ENCODE measurements around the gene COL6A6.

Gene COL6A6

GRCh38 chr3:130516645-130517512, at the start of gene COL6A6:
Gene COL6A6 (plus strand): TSS chr3:130517177. CDS start chr3:130560365, 43,188 bp downstream.
- DNase-seq (ENCODE audit: extremely low spot score) = peak; percentile 36
- POLR2A ChIA-PET = no interaction called here
- CTCF ChIA-PET = no interaction called here
- no peak for TF ChIP-seq SUZ12 (IDR thresholded peaks at IDR 0.05)
- TF ChIP-seq L3MBTL2 (conservative IDR thresholded peaks at IDR 0.05) = no peak; the same call in 1 of the 2 replicates
- no peak for TF ChIP-seq FOXM1 (IDR thresholded peaks at IDR 0.05; ENCODE audit: borderline replicate concordance)
- no peak for TF ChIP-seq ELF4 (IDR thresholded peaks at IDR 0.05)
- no peak for TF ChIP-seq CTBP1 (IDR thresholded peaks at IDR 0.05; ENCODE audit: borderline replicate concordance)
- TF ChIP-seq SP1 (IDR thresholded peaks at IDR 0.05) = no peak
- TF ChIP-seq ZNF384 (IDR thresholded peaks at IDR 0.05) = no peak
- no peak for TF ChIP-seq FOXK2 (IDR thresholded peaks at IDR 0.05)
- TF ChIP-seq NFRKB (IDR thresholded peaks at IDR 0.05) = no peak

- ChIA-PET POLR2A (no interaction called here), CTCF (no interaction called here)
- no peak for DNase-seq (ENCODE audit: extremely low spot score)
- no peak for TF ChIP-seq SUZ12 (IDR thresholded peaks at IDR 0.05)
- no peak for TF ChIP-seq HDGF (IDR thresholded peaks at IDR 0.05; ENCODE audit: borderline replicate concordance)
- no peak for TF ChIP-seq ZNF384 (IDR thresholded peaks at IDR 0.05)
- TF ChIP-seq LEF1 (IDR thresholded peaks at IDR 0.05; ENCODE audit: borderline replicate concordance) = no peak
- no peak for TF ChIP-seq CTBP1 (IDR thresholded peaks at IDR 0.05; ENCODE audit: borderline replicate concordance)
- no peak for TF ChIP-seq FOXA1 (IDR thresholded peaks at IDR 0.05)
- no peak for TF ChIP-seq L3MBTL2 (conservative IDR thresholded peaks at IDR 0.05)
- no peak for TF ChIP-seq FOXK2 (IDR thresholded peaks at IDR 0.05)
- no peak for TF ChIP-seq BHLHE40 (IDR thresholded peaks at IDR 0.05; ENCODE audit: borderline replicate concordance)
- no peak for TF ChIP-seq PKNOX1 (IDR thresholded peaks at IDR 0.05)
- TF ChIP-seq ARNT (IDR thresholded peaks at IDR 0.05) = no peak
- no peak for TF ChIP-seq ELF4 (IDR thresholded peaks at IDR 0.05)
- no peak for TF ChIP-seq SP1 (IDR thresholded peaks at IDR 0.05)
- no peak for TF ChIP-seq TARDBP (IDR thresholded peaks at IDR 0.05)
- TF ChIP-seq FOXM1 (IDR thresholded peaks at IDR 0.05; ENCODE audit: borderline replicate concordance) = no peak
Measured at GRCh38 chr3:130468311-130468710, 48.7 kb upstream of the COL6A6 start.

DNA sequence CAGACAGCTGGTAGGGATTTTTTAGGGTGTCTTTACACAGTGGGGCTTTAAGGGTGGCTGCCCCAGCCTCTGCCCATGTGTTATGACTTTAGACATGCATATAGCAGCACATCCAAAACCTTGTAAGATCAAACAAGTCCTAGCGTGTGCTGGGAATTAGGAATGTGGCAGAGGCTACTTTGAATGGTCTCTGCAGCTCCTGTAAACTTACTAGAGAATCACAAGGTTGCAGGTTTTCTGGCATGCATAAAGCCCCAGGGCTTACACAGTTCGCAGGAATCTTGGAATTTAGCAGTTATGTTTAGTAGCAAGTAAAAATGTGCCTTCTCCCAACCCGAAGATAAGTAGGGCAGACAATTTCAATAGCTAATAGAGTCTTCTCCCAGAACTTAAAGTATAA, 46.9 kb upstream of the COL6A6 start:
- POLR2A ChIA-PET = no interaction called here
- TF ChIP-seq SP1 (IDR thresholded peaks at IDR 0.05) (no peak), ELF4 (IDR thresholded peaks at IDR 0.05) (no peak)
- CTCF ChIA-PET = no interaction called here
- no peak for DNase-seq (ENCODE audit: extremely low spot score)

DNA sequence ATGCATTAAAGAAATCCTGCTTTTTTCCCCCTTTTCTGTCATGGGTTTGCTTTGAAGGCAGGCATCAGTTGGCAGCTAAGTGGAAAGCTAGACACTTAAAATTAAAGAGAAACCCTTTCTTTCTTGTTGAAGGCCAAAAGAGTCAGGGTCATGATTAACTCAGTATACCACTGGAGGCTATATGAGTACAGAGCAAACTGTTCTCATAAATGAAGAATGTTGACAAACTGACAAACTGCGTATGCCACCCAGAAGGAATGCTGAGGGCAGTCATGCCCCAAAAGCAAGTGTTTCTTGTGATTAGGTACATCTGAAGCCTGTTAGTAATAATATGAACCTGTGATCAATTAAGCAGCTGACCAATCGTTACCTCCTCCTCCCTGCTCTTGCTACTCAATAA, 43.6 kb upstream of the COL6A6 start:
- CTCF ChIA-PET = no interaction called here
- DNase-seq (ENCODE audit: extremely low spot score) = no peak
- POLR2A ChIA-PET = no interaction called here
- TF ChIP-seq PKNOX1 (IDR thresholded peaks at IDR 0.05) (no peak), BHLHE40 (IDR thresholded peaks at IDR 0.05; ENCODE audit: borderline replicate concordance) (no peak), ZNF384 (IDR thresholded peaks at IDR 0.05) (no peak), L3MBTL2 (conservative IDR thresholded peaks at IDR 0.05) (no peak), FOXM1 (IDR thresholded peaks at IDR 0.05; ENCODE audit: borderline replicate concordance) (no peak), NFRKB (IDR thresholded peaks at IDR 0.05) (no peak)

DNA sequence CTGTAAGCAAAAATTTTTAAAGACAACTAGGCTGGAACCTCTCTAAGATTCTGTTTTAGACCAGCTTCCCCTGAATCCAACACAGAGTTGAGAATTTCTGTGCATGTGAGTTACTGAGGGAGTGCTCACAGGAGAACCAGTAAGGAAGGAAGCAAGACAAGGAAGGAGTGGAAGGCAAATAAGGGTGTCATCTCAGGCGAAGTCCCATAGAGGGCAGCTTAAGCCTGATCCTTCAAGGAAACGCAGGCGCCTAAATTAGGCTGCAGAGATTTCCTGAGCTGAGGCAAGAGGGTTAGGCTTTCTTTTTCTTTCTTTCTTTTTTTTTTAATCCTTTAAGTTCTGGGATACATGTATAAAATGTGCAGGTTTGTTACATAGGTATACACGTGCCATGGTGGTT, 36.2 kb upstream of the COL6A6 start:
- POLR2A ChIA-PET = no interaction called here
- DNase-seq (ENCODE audit: extremely low spot score) = peak; percentile 72
- TF ChIP-seq ZNF384 (IDR thresholded peaks at IDR 0.05) (no peak), L3MBTL2 (conservative IDR thresholded peaks at IDR 0.05) (no peak), HDGF (IDR thresholded peaks at IDR 0.05; ENCODE audit: borderline replicate concordance) (no peak), ARNT (IDR thresholded peaks at IDR 0.05) (no peak), PKNOX1 (IDR thresholded peaks at IDR 0.05) (no peak), SUZ12 (IDR thresholded peaks at IDR 0.05) (no peak), FOXA1 (IDR thresholded peaks at IDR 0.05) (no peak), TARDBP (IDR thresholded peaks at IDR 0.05) (no peak), BHLHE40 (IDR thresholded peaks at IDR 0.05; ENCODE audit: borderline replicate concordance) (no peak), CTBP1 (IDR thresholded peaks at IDR 0.05; ENCODE audit: borderline replicate concordance) (no peak), ELF4 (IDR thresholded peaks at IDR 0.05) (no peak), FOXM1 (IDR thresholded peaks at IDR 0.05; ENCODE audit: borderline replicate concordance) (no peak), NFRKB (IDR thresholded peaks at IDR 0.05) (no peak), SP1 (IDR thresholded peaks at IDR 0.05) (no peak), FOXK2 (IDR thresholded peaks at IDR 0.05) (no peak), LEF1 (IDR thresholded peaks at IDR 0.05; ENCODE audit: borderline replicate concordance) (no peak)
- CTCF ChIA-PET = interaction anchor here (0.6 to 0.7 kb wide), 3 partner anchors 16 to 205 kb away, joined by 3 to 11 read pairs (median 3); no protein-coding TSS in a partner anchor

GRCh38 chr3:130488288-130488687, 28.7 kb upstream of the COL6A6 start:
- POLR2A ChIA-PET = no interaction called here
- CTCF ChIA-PET = no interaction called here
- no peak for DNase-seq (ENCODE audit: extremely low spot score)
- TF ChIP-seq LEF1 (IDR thresholded peaks at IDR 0.05; ENCODE audit: borderline replicate concordance) (no peak), FOXM1 (IDR thresholded peaks at IDR 0.05; ENCODE audit: borderline replicate concordance) (no peak), SP1 (IDR thresholded peaks at IDR 0.05) (no peak), TARDBP (IDR thresholded peaks at IDR 0.05) (no peak), FOXA1 (IDR thresholded peaks at IDR 0.05) (no peak), ELF4 (IDR thresholded peaks at IDR 0.05) (no peak), SUZ12 (IDR thresholded peaks at IDR 0.05) (no peak), L3MBTL2 (conservative IDR thresholded peaks at IDR 0.05) (no peak), ARNT (IDR thresholded peaks at IDR 0.05) (no peak), NFRKB (IDR thresholded peaks at IDR 0.05) (no peak), BHLHE40 (IDR thresholded peaks at IDR 0.05; ENCODE audit: borderline replicate concordance) (no peak), CTBP1 (IDR thresholded peaks at IDR 0.05; ENCODE audit: borderline replicate concordance) (no peak), FOXK2 (IDR thresholded peaks at IDR 0.05) (no peak), ZNF384 (IDR thresholded peaks at IDR 0.05) (no peak), PKNOX1 (IDR thresholded peaks at IDR 0.05) (no peak), HDGF (IDR thresholded peaks at IDR 0.05; ENCODE audit: borderline replicate concordance) (no peak)

All from HEK293T (cell line).